Activated CD8-positive, alpha-beta T cell treated with anti-CD3 and anti-CD28 coated beads for 36 hours (primary cell): ENCODE results near the gene PCDH15. TPM values are rescaled to one million over a fixed set of nuclear protein-coding genes. Genes with fewer than 3 reads are reported as not detected.
"Not testable (repeated sequence)": the region's sequence is repeated elsewhere in the genome, so short reads cannot be mapped to it uniquely, and the experiment has no call there.

Experiments
- ATAC-seq: fragments of 200-7000 bp; cut with Tn5 transposase; one replicate; pipeline ENCODE4 v1.10.0; 2021; ENCODE audit warnings: mild to moderate bottlenecking, moderate library complexity
- CTCF ChIA-PET: fragments of 350-600 bp; sonication (Branson Sonifier 250); formaldehyde crosslinking; loops from one replicate; lab custom pipeline; 2021; ENCODE audit warnings: antibody characterized with exemption; lab: Charles Lee
- POLR2A ChIA-PET: fragments of 350-600 bp; sonication (Branson Sonifier 250); formaldehyde crosslinking; loops from one replicate; lab custom pipeline; 2021; ENCODE audit warnings: antibody characterized with exemption; lab: Charles Lee
- DNase-seq: peaks from one replicate; pipeline ENCODE4 v3.0.0-alpha.2; 2020
- H3K27ac Mint-ChIP-seq: one replicate; pipeline ENCODE4 v1.8.0; 2021; ENCODE audit warnings: mild to moderate bottlenecking, mixed read lengths
- H3K27me3 Mint-ChIP-seq: one replicate; pipeline ENCODE4 v1.8.0; 2021; ENCODE audit warnings: mixed read lengths
- H3K36me3 Mint-ChIP-seq: one replicate; pipeline ENCODE4 v1.8.0; 2021; ENCODE audit warnings: low read depth, mixed read lengths
- H3K4me1 Mint-ChIP-seq: one replicate; pipeline ENCODE4 v1.8.0; 2021; ENCODE audit warnings: low read depth, mixed read lengths
- H3K4me3 Mint-ChIP-seq: one replicate; pipeline ENCODE4 v1.8.0; 2021; ENCODE audit warnings: mild to moderate bottlenecking, moderate library complexity, mixed read lengths
- H3K9me3 Mint-ChIP-seq: one replicate; pipeline ENCODE4 v1.8.0; 2021; ENCODE audit warnings: mixed read lengths
- CTCF ChIP-seq: fragments of 200-600 bp; IDR thresholded peaks from one replicate; pipeline ENCODE4 v1.8.0; 2022; ENCODE audit warnings: antibody characterized with exemption, mild to moderate bottlenecking
- intact Hi-C: fragments of 100-400 bp; cut with micrococcal nuclease; formaldehyde crosslinking; loops from one replicate; pipeline ENCODE4 v1.10.0; 2022
- total RNA-seq, 2 experiments: library from RNA; stranded (reverse); gene quantifications; one replicate each; pipeline ENCODE4 v1.2.3, GENCODE V29; 2021

PCDH15 gene
- total RNA-seq, 2 experiments from 2014 or later, result not detected

- no peak for TF ChIP-seq CTCF
- Mint-ChIP-seq H3K27ac (no peak overlapping the region), H3K4me1 (no peaks in the 10 kb centered on the region), H3K9me3 (peaks cover 4% of the 10 kb centered on the region), H3K4me3 (no peak overlapping the region), H3K27me3 (no peaks in the 10 kb centered on the region), H3K36me3 (no peaks in the 10 kb centered on the region)
- CTCF ChIA-PET, result no interaction called here
- POLR2A ChIA-PET, result no interaction called here
- no peak for ATAC-seq
- intact Hi-C loops, result no loop called here
- no peak for DNase-seq
Observed at GRCh38 chr10:53955091-53955490, 845.9 kb downstream of the PCDH15 start.

- intact Hi-C loops, result no loop called here
- ATAC-seq, result no peak
- ChIA-PET POLR2A (no interaction called here), CTCF (no interaction called here)
- H3K4me1 Mint-ChIP-seq, result no peaks in the 10 kb centered on the region
- H3K4me3 Mint-ChIP-seq, result no peak overlapping the region
- H3K9me3 Mint-ChIP-seq, result peaks cover 4% of the 10 kb centered on the region
- H3K27me3 Mint-ChIP-seq, result no peaks in the 10 kb centered on the region
- DNase-seq, result no peak
- TF ChIP-seq CTCF, result no peak
- no peaks in the 10 kb centered on the region for H3K36me3 Mint-ChIP-seq
- H3K27ac Mint-ChIP-seq, result no peak overlapping the region
Observed at GRCh38 chr10:53952698-53953630, 848.1 kb downstream of the PCDH15 start.

- ChIA-PET POLR2A (interaction anchor here (0.6 kb wide), 1 partner anchor 751 kb away, joined by 4 read pairs; no protein-coding TSS in a partner anchor), CTCF (no interaction called here)
- H3K27ac Mint-ChIP-seq, result no peak overlapping the region
- H3K36me3 Mint-ChIP-seq, result no peaks in the 10 kb centered on the region
- intact Hi-C loops, result no loop called here
- no peak for ATAC-seq
- peaks cover 7% of the 10 kb centered on the region for H3K9me3 Mint-ChIP-seq
- DNase-seq, result no peak
- H3K4me1 Mint-ChIP-seq, result no peaks in the 10 kb centered on the region
- H3K4me3 Mint-ChIP-seq, result no peak overlapping the region
- no peak for TF ChIP-seq CTCF
- H3K27me3 Mint-ChIP-seq, result no peaks in the 10 kb centered on the region
Observed at GRCh38 chr10:53939654-53940053, 861.4 kb downstream of the PCDH15 start.

GRCh38 chr10:53930648-53931047 lies 870.4 kb downstream of the PCDH15 start:
- Mint-ChIP-seq H3K4me3 (no peak overlapping the region), H3K36me3 (no peaks in the 10 kb centered on the region), H3K9me3 (peaks cover 3% of the 10 kb centered on the region), H3K27ac (no peak overlapping the region), H3K27me3 (no peaks in the 10 kb centered on the region), H3K4me1 (no peaks in the 10 kb centered on the region)
- TF ChIP-seq CTCF, result no peak
- ChIA-PET POLR2A (interaction anchor here (0.9 kb wide), 1 partner anchor 66 kb away, joined by 3 read pairs; no protein-coding TSS in a partner anchor), CTCF (interaction anchor here (1.0 kb wide), 1 partner anchor 10 kb away, joined by 3 read pairs; no protein-coding TSS in a partner anchor)
- intact Hi-C loops, result no loop called here
- ATAC-seq (no peak), DNase-seq (no peak)

- H3K36me3 Mint-ChIP-seq, POLR2A ChIA-PET, H3K4me1 Mint-ChIP-seq, H3K27ac Mint-ChIP-seq, DNase-seq, CTCF ChIA-PET, H3K27me3 Mint-ChIP-seq, H3K9me3 Mint-ChIP-seq, ATAC-seq, intact Hi-C loops, H3K4me3 Mint-ChIP-seq: not testable (repeated sequence)
Observed at GRCh38 chr10:53924051-53924700, 876.9 kb downstream of the PCDH15 start.
